Measurements from ENCODE around the gene PER1. TPM values are rescaled to one million over a fixed set of nuclear protein-coding genes. Genes with fewer than 3 reads are reported as not detected.

The PER1 gene
- total and polyA plus RNA-seq, 9 of the 15 experiments (the other 6 are each of a cell fraction or from before 2014, with no cell fraction given) = 0.13 to 26.0 (median 3.4) TPM

DNA sequence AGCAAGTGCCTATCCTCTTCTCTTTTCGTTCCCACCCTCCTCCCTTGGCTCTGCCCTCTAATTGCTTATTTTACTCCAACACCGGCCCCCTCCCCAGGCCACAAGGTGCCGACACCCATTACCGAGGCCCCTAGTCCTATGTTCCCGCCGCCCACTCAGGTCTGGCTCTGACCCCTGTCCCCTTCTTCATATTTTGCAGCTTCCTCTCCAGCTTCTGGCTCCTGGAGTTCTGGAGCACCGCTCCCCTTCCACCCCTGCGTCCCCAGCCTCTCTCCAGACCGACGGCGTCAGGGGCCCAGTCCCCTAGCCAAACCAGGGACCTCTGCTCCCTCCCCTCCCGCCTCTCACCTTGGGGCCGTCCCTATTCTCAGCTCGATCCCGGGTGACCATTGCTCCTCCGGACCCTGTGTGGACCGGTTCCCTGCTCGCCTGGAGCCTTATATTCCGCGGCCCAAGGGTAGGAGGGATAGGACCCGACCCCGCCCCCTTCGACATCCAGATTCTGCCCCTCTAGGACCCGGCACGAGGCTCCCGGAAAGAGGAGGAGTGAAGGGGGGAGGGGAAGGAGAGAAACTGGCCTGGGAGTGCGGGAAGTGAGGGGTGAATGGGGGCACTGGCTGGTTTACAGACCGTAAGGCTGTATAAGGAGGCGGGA is 28.4 kb downstream of the PER1 start, which contains the start of gene HES7:
Gene HES7, minus strand, starts transcription at position 412 of the 655 bp plus-strand sequence. Its CDS starts 22 bp downstream, at position 390.
- H3K4me2 ChIP-seq (ENCODE audit: insufficient read depth, low read length) = peak within 1 kb of the TSS; percentile 87
- peak within 1 kb of the TSS; percentile 82 for H2AFZ ChIP-seq (ENCODE audit: low read depth, low read length)
- ATAC-seq = no peak
- FAIRE-seq = no peak
- no peak within 1 kb of the TSS for H3K27ac ChIP-seq (ENCODE audit: extremely low read depth, low read depth, low read length)
- TF ChIP-seq ZNF146 (CRISPR knock-in tag; IDR thresholded peaks at IDR 0.05; ENCODE audit: unreplicated experiment) (no peak), HMGN3 (IDR thresholded peaks at IDR 0.05; ENCODE audit: borderline replicate concordance, extremely low read depth, insufficient read length, low read depth, low read length) (peak; percentile 1), SMAD3 (CRISPR knock-in tag; conservative IDR thresholded peaks at IDR 0.05) (no peak), EGR1 (conservative IDR thresholded peaks at IDR 0.05) (peak; percentile 21; the same call in 1 of the 2 replicates), ARID2 (IDR thresholded peaks at IDR 0.05) (no peak), HSF4 (CRISPR knock-in tag; IDR thresholded peaks at IDR 0.05; ENCODE audit: borderline replicate concordance) (no peak), TARDBP (IDR thresholded peaks at IDR 0.05) (no peak), MYBL2 (IDR thresholded peaks at IDR 0.05; ENCODE audit: low read depth) (no peak), MYBL2 (CRISPR knock-in tag; IDR thresholded peaks at IDR 0.05; ENCODE audit: borderline replicate concordance) (no peak)
- TF ChIP-seq, protein P1, sequence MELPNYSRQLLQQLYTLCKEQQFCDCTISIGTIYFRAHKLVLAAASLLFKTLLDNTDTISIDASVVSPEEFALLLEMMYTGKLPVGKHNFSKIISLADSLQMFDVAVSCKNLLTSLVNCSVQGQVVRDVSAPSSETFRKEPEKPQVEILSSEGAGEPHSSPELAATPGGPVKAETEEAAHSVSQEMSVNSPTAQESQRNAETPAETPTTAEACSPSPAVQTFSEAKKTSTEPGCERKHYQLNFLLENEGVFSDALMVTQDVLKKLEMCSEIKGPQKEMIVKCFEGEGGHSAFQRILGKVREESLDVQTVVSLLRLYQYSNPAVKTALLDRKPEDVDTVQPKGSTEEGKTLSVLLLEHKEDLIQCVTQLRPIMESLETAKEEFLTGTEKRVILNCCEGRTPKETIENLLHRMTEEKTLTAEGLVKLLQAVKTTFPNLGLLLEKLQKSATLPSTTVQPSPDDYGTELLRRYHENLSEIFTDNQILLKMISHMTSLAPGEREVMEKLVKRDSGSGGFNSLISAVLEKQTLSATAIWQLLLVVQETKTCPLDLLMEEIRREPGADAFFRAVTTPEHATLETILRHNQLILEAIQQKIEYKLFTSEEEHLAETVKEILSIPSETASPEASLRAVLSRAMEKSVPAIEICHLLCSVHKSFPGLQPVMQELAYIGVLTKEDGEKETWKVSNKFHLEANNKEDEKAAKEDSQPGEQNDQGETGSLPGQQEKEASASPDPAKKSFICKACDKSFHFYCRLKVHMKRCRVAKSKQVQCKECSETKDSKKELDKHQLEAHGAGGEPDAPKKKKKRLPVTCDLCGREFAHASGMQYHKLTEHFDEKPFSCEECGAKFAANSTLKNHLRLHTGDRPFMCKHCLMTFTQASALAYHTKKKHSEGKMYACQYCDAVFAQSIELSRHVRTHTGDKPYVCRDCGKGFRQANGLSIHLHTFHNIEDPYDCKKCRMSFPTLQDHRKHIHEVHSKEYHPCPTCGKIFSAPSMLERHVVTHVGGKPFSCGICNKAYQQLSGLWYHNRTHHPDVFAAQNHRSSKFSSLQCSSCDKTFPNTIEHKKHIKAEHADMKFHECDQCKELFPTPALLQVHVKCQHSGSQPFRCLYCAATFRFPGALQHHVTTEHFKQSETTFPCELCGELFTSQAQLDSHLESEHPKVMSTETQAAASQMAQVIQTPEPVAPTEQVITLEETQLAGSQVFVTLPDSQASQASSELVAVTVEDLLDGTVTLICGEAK (IDR thresholded peaks at IDR 0.05) = no peak
- TF ChIP-seq, protein P1 (CRISPR knock-in tag; IDR thresholded peaks at IDR 0.05) = no peak
- TF ChIP-seq, protein P2, sequence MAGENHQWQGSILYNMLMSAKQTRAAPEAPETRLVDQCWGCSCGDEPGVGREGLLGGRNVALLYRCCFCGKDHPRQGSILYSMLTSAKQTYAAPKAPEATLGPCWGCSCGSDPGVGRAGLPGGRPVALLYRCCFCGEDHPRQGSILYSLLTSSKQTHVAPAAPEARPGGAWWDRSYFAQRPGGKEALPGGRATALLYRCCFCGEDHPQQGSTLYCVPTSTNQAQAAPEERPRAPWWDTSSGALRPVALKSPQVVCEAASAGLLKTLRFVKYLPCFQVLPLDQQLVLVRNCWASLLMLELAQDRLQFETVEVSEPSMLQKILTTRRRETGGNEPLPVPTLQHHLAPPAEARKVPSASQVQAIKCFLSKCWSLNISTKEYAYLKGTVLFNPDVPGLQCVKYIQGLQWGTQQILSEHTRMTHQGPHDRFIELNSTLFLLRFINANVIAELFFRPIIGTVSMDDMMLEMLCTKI (IDR thresholded peaks at IDR 0.05; ENCODE audit: partially characterized antibody) = no peak
- DNase-seq (ENCODE audit: extremely low read depth in 1 of 4, low spot score in 3 of 4) = peak in 2 of 4 experiments; percentile 19 to 35
- H3K27me3 ChIP-seq (ENCODE audit: control insufficient read depth in 2 of 2, insufficient read depth in 2 of 2, low read length in 2 of 2) = 0 out of 5 replicates have a peak, but pooled peaks cover 0 to 9% of the 10 kb centered on the region in 2 experiments
- no peaks in the 10 kb centered on the region for H3K9me1 ChIP-seq (ENCODE audit: control insufficient read depth, insufficient read depth, low read length)
- intact Hi-C loops (cut with micrococcal nuclease) = loop anchor here (5.0 to 10.0 kb wide), 3 partner anchors 48 to 289 kb away; partner anchors contain the start of gene KDM6B
- no peaks in the 10 kb centered on the region for H3K9me3 ChIP-seq (replicated peaks; ENCODE audit: control insufficient read depth, insufficient read depth, low read depth, low read length)
- peak within 1 kb of the TSS; percentile 73 for H3K4me3 ChIP-seq
- BruUV-seq (replicated peaks) = no TSS peak
- WGBS (ENCODE audit: insufficient coverage, low coverage, missing lambda C conversion rate) = 9% methylated on average over 12 of the region's 29 CpGs
- H4K20me1 ChIP-seq (replicated peaks; ENCODE audit: control insufficient read depth, insufficient read depth, low read length) = peaks cover 4% of the 10 kb centered on the region; the same call in 1 of the 2 replicates
- in situ Hi-C loops (cut with MboI) = loop anchor here (5.0 kb wide), 2 partner anchors 98 to 178 kb away; no protein-coding TSS in a partner anchor
- no peaks in the 10 kb centered on the region for H3K36me3 ChIP-seq (ENCODE audit: control insufficient read depth, insufficient read depth, low read length)
- peaks cover 22 to 65% of the 10 kb centered on the region in 2 experiments for H3K4me1 ChIP-seq (replicated peaks in 1 of 2; ENCODE audit: control insufficient read depth in 2 of 2, insufficient read depth in 2 of 2, low read length in 2 of 2)
- CTCF ChIA-PET (ENCODE audit: low intra/inter-chr PET ratio) = no interaction called here
- peak within 1 kb of the TSS in 1 of 2 experiments; percentile 85; a peak in 2 of 4 replicates for H3K9ac ChIP-seq (ENCODE audit: insufficient read depth in 1 of 2, low read depth in 2 of 2, low read length in 2 of 2)
- no peaks in the 10 kb centered on the region for H3K79me2 ChIP-seq (ENCODE audit: control insufficient read depth, insufficient read depth, low read length)
- POLR2A ChIA-PET = interaction anchor here (0.6 to 2.1 kb wide), 6 partner anchors 11 to 165 kb away, joined by 3 to 5 read pairs (median 4); partner anchors contain the start of genes AURKB and RANGRF

Data from K562 (cell line).